HFFc6 (cell line): Measurements from ENCODE around the gene ANKH. TPM values are rescaled to one million over a fixed set of nuclear protein-coding genes. Genes with fewer than 3 reads are reported as not detected.

Experiments
- DNase-seq: peaks from one replicate; pipeline ENCODE4 v3.0.0-alpha.2; 2018
- H3K27ac Mint-ChIP-seq: 2 replicates; pipeline ENCODE4 v1.8.0; 2020; ENCODE audit warnings: mild to moderate bottlenecking, mixed read lengths
- H3K27me3 Mint-ChIP-seq: 2 replicates; pipeline ENCODE4 v1.8.0; 2021; ENCODE audit warnings: mild to moderate bottlenecking, moderate library complexity, mixed read lengths; ENCODE audit not compliant: insufficient read depth
- H3K36me3 Mint-ChIP-seq: 2 replicates; pipeline ENCODE4 v1.8.0; 2021; ENCODE audit warnings: low read depth, mixed read lengths
- H3K4me1 Mint-ChIP-seq: 2 replicates; pipeline ENCODE4 v1.8.0; 2020; ENCODE audit warnings: low read depth, mixed read lengths
- H3K4me3 Mint-ChIP-seq: 2 replicates; pipeline ENCODE4 v1.8.0; 2020; ENCODE audit warnings: mild to moderate bottlenecking, moderate library complexity, mixed read lengths
- H3K9me3 Mint-ChIP-seq: 2 replicates; pipeline ENCODE4 v1.8.0; 2020; ENCODE audit warnings: mild to moderate bottlenecking, mixed read lengths
- CTCF ChIP-seq: fragments of 200-600 bp; sonication (generic); IDR thresholded peaks from 2 replicates; pipeline ENCODE4 v1.5.0; 2021; ENCODE audit warnings: antibody characterized with exemption, mild to moderate bottlenecking
- total RNA-seq, 6 experiments: library from RNA; stranded (reverse); fragmentation: NEBNext Ultra II Directional; extraction: Animal tissue kit (Norgen Biotek cat#: 25700); gene quantifications; 2 replicates in 1 of 6; 3 replicates in 5 of 6; pipeline ENCODE4 v1.2.3, GENCODE V29; 2021

Gene ANKH
- total RNA-seq, 6 experiments from 2014 or later: 32.5 to 35.7 (median 33.0) TPM

DNA sequence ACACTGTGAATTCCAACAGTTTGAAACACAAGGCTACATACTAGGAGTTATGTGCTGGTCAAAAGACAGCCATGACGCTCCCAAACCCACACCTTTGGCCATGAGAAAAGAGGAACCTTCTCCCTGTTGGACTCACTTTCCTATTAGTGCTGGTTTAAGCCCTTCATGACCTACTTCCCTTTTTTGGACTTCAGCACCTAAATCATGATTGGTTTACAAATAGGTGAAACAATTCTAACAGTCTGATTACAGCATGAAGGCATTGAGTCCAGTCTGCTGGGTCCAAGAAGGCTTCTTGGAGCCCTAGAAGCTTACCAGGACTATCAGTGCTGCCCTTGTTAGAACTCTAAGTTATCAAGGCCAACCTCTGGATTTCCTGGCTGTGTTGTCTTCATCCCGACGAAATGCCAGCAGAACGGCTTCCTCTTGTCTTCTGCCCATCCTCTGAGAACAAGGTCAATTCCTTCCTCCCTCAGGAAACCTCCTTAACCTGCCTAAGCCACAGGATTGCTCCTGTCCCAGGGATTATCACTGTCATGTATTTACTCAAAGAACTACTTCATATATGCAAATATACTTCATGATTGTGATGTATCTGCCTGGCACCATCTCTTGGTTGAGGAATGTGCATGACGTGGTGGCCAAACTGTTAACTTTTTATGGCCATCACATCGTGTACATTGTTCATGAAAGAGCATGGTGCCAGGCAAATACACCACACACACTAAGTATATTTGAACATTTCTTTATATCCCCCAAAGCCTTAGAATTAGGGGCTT, 83.6 kb downstream of the ANKH start:
- Mint-ChIP-seq H3K27ac (no peak overlapping the region), H3K9me3 (no peaks in the 10 kb centered on the region), H3K27me3 (no peaks in the 10 kb centered on the region), H3K36me3 (peaks cover 7% of the 10 kb centered on the region), H3K4me1 (peaks cover 8% of the 10 kb centered on the region), H3K4me3 (no peak overlapping the region)
- no peak for TF ChIP-seq CTCF
- no peak for DNase-seq

DNA sequence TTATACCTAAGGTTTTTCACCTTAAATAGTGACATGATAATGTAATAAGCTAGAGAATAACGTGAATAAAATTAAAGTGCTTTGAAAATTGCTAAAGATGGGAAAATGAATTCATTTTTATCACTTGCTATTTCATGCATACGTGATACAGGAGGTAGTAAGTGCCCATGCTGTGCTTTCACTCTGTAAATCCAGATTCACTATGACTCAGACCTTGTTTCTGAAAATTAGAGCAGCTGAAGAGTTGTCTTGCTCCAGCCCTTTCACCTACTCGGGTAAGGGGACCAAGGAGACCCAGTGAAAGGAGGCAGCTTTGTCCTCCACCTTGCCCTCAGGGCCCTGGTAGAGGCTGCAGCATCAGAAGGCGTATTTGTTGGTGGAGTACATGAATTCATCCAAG, 87.9 kb downstream of the ANKH start:
- H3K9me3 Mint-ChIP-seq: no peaks in the 10 kb centered on the region
- peaks cover 16% of the 10 kb centered on the region; the same call in 1 of the 2 replicates for H3K4me1 Mint-ChIP-seq
- H3K4me3 Mint-ChIP-seq: no peak overlapping the region
- no peak for TF ChIP-seq CTCF
- no peaks in the 10 kb centered on the region; the same call in 1 of the 2 replicates for H3K27me3 Mint-ChIP-seq
- H3K36me3 Mint-ChIP-seq: peaks cover 7% of the 10 kb centered on the region
- no peak overlapping the region for H3K27ac Mint-ChIP-seq
- no peak for DNase-seq

DNA sequence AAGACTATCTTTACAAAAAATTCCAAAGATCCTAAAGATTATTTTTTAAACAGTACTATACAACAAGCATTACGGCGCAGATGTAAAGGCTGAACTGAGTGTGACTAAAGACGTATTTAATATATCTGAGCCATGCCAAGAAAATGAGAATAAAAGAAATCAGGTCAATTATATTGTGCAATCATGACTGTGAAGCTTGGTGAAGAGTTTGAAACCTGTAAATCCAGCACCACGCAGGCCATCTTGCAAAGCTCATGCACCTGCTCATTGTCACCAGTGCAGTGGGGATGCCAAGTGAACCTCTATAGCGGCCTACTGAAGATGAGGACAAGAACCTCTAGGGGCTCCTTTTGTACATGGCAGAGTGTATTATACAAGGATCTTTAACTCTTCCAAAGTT, 89.0 kb downstream of the ANKH start:
- Mint-ChIP-seq H3K27me3 (no peaks in the 10 kb centered on the region; the same call in 1 of the 2 replicates), H3K27ac (no peak overlapping the region), H3K9me3 (no peaks in the 10 kb centered on the region), H3K4me1 (peaks cover 16% of the 10 kb centered on the region; the same call in 1 of the 2 replicates), H3K36me3 (peaks cover 7% of the 10 kb centered on the region), H3K4me3 (no peak overlapping the region)
- no peak for DNase-seq
- TF ChIP-seq CTCF: no peak

DNA sequence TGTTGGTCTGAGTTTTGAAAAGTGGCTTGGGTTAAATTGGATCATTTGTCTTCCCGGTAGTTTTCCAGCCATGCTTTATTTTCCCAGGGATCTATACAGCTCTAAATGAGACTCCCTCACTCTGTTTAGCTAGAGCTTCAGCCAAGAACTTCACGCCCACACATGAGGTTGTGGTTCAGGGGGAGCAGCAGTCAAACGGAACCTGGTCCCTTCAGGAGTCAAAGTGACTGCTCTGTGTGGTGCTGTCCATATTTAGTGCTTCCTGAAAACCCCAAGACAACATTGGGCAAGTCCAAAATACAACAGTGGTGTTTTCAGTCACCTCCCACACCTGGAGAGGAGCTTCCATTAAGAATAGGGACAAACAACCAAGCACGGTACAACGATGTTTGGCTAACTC, 90.5 kb downstream of the ANKH start:
- Mint-ChIP-seq H3K4me1 (peaks cover 22% of the 10 kb centered on the region), H3K36me3 (peaks cover 7% of the 10 kb centered on the region), H3K27me3 (no peaks in the 10 kb centered on the region; the same call in 1 of the 2 replicates), H3K4me3 (no peak overlapping the region), H3K27ac (no peak overlapping the region), H3K9me3 (no peaks in the 10 kb centered on the region)
- no peak for DNase-seq
- TF ChIP-seq CTCF: no peak

DNA sequence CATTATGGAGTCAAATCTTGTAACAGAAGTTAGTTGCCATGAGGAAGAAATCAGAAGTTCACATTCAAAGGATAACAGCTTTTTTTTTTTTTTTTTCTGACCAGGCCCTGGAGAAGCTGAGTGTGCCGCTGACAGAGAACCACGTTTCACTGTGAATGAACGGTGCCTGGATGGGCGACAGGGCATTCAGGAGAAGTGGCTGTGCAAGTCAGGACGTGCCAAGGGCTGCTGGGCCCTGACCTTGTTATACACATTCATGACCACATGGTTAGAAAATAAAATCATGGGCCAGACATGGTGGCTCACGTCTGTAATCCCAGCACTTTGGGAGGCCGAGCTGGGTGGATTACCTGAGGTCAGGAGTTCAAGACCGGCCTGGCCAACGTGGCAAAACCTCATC, 91.6 kb downstream of the ANKH start:
- TF ChIP-seq CTCF: no peak
- no peaks in the 10 kb centered on the region; the same call in 1 of the 2 replicates for H3K27me3 Mint-ChIP-seq
- H3K4me1 Mint-ChIP-seq: peaks cover 31% of the 10 kb centered on the region
- H3K4me3 Mint-ChIP-seq: no peak overlapping the region
- H3K27ac Mint-ChIP-seq: no peak overlapping the region
- H3K9me3 Mint-ChIP-seq: no peaks in the 10 kb centered on the region
- DNase-seq: no peak
- H3K36me3 Mint-ChIP-seq: peaks cover 3% of the 10 kb centered on the region
